NCI-H2196 treated with DMSO at 0.1 percent for 48 hours (cell line): ENCODE results near the gene CROT.

Experiments
- DNase-seq: peaks from one replicate; lab custom pipeline; 2025; ENCODE audit not compliant: unreplicated experiment; lab: John Stamatoyannopoulos, UW

Gene CROT

DNA sequence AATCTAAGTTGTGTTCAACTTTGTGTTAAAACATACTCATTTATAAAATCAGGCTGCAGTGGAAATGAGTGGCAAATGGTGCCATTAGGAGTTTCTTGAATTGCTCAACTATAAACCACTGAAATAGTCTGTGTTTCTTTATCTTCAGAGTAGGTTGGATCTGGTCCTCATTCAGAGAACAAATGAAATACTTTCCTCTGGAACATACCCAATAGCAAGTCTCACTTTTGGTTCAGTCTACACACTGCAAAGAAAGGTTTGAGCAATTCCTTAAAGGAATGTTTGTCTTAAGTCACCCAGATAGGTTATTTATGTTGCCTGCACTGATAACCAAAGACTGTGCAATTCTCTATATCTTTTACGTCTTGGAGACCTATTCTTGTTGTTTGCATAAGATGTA, 67.6 kb downstream of the CROT start:
- no peak for DNase-seq

DNA sequence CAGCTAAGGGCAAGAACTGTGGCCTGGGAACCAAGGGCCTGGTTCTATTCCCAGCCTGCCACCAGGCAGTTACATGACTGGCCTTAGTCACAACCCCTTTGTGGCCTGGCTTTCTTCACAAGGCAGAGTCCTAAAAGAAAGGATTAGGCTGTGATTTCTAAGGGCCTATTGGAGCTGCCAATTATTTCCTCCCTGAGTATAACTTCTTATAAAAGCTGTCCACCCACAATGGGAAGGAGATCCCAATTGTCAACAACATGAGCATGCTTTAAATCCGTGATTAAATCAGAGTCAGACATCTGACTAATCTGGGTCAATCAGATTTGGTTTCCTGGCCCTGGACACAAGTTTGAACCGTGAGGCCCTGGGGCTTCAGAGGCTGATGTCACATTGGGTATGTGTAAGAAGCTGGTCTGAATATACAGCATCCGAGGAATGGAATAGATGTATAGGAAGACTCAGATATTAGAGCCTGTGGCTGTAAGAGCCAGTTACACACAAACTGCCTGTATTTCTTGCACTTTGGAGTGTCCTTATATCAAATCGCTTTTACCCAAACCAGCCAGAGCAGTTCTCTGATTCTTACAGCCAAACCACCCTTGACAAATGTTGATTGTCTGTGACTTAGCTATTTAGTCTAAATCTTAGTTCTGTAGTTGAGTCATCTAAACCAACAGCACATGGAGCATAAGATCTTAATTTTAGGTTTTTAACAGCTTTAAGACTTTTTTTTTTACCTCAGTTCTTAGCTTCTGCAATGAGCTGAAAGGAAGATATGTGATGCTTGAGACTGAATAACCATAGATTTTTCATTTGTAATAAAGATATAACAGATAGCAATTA, 68.7 kb downstream of the CROT start:
- DNase-seq, result no peak

DNA sequence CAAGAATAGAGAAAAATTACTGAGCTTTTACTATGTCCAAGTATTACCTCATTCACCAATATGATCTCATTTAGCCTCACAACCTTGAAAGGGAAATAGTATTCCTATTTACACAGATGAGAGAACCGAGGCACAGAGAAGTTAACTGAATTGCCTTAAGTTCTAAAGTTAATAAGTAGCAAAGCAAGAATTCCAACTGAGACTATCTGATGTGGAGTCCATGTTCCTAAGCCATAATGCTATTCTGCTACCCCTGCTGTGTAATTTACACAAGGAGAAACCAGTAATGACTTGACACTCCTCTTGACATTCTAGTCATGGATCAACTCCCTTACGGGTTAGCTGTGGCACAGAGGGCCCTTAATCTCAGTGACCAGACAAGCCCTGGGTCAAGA, 69.3 kb downstream of the CROT start:
- DNase-seq, result no peak

DNA sequence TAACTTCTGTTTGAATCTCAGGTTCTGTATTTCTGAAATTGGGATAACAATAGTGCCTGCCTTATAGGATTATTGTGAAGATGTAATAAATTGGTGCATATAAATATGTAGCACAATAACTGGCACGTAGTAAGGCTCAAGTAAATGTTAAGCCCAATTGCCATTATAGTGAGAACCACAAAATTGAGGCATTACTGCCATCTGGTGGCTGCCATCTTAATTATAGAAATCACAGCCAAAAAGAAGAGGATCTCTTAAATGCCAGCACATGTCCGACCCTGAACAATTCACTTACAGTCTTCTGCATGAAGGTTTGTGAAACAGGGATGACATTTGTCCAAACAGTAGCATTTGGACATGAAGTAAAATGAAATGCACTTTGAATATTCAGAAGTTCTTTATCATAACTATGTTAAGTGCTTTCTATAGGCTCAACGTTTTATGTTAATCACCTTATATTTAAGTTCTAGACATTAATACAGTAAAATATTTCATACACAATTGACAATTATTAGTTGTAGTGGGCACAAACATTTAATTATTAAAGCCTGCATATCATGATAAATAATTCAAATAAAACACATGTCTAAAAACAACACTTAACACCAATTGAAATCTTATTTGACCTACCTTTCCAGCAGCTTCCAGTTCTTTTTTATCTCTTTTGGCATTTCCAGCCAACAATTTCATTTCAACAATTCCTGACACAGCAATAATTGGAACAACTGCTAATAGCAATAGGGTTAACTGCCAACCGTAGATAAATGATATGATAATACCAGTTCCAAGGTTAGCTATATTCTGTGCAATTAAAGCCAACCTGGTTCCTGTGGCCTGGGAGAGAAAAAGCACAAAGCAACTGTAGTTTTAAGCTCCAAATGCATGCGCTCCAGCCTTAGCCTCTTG, 71.5 kb downstream of the CROT start:
- DNase-seq, result peak; percentile 14

DNA sequence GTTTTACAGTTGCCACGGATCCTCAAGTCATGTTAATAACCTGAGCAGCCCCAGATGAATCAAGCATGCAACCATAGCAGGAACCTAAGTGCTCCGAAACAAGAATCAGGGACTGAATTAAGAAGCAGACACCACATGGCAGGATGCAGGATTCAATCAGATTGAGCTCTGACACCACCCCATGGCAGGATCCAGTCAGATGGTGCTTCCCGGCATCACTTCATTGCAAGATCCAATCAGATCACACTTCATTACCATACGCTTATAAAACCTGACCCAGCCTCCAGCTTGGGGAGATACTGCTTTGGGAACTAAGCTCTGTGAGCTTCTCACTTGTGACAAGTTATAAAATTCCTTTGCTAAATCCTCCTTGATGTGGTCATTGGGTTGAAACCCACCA, 74.7 kb downstream of the CROT start:
- no peak for DNase-seq

DNA sequence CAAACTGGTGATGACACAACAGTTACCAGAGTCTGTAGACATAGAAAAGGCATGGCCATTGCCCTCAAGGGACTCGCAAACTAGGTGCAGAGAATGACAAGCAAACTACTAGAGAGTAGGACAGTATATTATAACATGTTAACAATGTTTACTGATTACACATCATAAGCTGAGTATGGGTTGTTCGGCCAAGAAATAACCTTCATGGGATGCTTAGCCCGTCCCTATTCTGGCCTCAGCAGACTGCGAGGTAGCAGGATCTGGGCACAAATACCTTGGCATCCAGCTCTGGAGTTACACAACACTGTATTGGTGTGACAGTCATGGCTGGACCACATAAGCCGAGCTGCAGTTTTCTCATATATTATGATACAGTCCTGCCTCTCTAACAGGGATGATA, 78.6 kb downstream of the CROT start:
- DNase-seq, result no peak

DNA sequence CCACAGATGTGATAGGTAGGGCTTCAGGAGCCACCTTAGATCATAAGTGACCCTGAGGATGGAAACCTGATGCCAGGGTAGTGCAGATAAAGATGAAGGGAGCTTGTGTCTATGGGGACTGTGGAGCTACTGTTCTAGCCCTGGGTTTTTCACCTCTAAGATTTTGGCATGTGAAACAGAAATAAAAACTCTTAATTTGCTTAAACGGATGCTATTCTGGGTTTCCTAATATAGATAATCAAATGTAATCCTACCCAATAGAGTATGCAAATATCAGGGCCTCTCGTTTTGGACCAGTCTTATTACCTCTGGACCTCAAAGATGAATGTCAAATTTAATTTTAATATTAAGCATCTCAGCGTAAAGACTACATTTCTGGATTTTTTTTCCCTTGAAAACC, 80.7 kb downstream of the CROT start:
- no peak for DNase-seq

DNA sequence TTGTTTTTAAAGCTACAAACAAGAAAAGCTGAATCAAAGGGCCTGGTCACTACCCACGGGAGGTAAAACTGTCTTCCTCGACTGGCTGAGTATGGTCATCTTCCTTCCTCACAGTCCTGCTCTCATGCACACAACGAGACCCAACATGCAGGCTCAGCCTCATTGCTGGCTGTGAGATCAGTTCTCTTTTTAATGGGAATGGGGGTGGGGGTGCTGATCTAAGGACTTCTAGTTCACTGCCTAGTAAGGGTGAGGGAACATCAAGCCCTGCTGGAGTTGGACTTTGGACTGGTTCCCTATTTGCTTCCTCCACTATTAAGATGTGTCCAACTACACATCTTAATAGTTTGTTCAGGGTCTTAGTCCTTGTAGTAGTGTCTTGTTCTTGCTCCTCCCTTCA, 81.8 kb downstream of the CROT start:
- no peak for DNase-seq

DNA sequence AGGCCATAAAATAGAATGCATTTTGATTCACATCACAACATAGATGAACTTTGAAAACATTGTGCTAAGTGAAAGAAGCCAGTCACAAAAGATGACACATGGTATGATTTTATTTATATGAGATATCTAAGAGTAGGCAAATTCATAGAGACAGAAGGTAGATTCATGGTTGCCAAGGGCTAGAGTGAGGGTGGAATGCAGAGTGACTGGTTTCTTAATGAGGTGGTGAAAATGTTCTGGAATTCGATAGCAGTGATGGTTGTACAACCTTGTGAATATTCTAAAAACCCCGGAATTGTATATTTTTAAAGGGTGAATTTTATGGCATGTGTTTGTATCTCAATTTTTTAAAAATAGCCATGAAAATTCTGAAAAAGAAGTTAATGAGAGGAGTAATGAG, 87.1 kb downstream of the CROT start:
- no peak for DNase-seq

DNA sequence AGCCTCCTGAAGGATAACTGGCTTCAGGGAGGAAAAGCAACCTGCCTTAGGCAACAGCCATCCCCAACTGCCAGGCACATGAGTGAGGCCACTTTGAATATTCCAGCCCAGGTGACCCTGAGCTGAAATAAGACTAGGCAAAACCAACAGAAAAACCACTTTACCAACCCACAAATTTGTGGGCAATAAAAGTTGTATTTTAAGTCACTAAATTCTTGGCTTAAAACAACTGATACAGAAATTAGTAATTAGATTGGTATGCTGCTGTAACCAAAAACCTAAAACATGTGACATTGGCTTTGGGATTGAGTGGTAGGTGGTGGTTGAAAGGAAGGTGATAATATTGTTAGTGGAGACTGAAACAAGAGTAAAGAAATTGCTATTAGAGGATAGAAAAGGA, 90.1 kb downstream of the CROT start:
- no peak for DNase-seq

DNA sequence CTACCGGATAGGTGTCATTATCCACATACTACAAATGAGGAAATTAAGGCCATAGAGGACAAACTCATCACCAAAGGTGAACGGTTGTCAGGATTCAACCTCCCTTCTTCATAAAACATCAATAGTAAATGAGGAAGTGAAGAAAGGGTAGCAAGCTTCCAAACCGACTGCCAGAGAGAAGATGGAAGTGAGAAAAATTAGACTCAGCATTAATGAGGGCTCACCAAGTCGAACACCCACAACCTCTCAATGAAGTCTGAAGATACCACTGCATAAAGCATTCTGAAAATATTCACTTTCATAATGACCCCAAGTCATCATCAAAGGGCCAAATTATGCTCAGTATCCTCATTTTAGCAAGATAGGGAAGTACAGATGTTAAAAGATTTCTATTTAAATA, 100.4 kb downstream of the CROT start:
- no peak for DNase-seq

DNA sequence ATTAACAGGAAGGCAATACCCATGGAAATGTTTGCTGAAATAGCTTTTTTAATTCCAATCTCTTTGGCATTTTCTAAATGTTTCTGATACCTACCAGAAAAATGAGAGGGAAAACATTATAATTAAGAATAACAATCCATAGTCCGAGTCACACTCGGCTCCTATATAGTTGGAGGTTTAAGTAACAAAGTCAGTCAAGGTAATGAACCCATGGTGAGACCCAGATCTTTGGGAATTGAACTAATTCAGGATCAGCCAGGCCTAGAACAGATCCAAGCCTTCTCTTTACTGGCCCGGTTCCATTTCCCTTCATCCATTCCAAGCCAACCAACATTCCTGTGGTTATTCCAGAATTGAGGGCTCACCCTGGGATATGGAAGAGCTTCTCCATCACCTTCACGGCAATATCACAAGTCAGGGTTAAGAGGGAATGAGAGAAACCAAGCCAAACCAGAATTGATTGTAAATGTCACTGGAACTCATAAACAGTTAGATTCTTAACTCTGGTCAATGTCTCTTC, 101.7 kb downstream of the CROT start:
- DNase-seq, result no peak

DNA sequence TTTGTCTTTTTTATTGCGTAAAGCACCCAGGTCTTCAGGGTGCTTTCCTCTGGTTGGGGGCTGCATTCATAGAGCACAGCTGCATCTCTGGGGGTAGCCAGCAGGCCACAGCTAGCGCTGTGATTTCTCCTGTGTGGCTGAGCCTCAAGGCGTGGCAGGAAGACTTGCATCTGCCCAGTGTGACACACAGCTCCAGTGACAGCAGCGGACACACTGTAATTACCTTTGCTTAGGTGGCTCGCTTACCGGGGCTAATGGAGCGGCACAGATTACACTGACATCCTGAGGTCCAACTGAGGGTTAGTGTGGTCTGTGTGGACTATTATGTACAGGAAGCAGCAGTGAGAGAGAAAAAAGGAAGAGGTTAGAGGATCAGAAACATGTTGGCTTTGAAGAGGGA, 102.9 kb downstream of the CROT start:
- DNase-seq, result no peak
